ENCODE data around the gene GPR148. TPM values are rescaled to one million over a fixed set of nuclear protein-coding genes. Genes with fewer than 3 reads are reported as not detected.

GPR148 gene
- total RNA-seq, 1 experiment from 2014 or later, result not detected

DNA sequence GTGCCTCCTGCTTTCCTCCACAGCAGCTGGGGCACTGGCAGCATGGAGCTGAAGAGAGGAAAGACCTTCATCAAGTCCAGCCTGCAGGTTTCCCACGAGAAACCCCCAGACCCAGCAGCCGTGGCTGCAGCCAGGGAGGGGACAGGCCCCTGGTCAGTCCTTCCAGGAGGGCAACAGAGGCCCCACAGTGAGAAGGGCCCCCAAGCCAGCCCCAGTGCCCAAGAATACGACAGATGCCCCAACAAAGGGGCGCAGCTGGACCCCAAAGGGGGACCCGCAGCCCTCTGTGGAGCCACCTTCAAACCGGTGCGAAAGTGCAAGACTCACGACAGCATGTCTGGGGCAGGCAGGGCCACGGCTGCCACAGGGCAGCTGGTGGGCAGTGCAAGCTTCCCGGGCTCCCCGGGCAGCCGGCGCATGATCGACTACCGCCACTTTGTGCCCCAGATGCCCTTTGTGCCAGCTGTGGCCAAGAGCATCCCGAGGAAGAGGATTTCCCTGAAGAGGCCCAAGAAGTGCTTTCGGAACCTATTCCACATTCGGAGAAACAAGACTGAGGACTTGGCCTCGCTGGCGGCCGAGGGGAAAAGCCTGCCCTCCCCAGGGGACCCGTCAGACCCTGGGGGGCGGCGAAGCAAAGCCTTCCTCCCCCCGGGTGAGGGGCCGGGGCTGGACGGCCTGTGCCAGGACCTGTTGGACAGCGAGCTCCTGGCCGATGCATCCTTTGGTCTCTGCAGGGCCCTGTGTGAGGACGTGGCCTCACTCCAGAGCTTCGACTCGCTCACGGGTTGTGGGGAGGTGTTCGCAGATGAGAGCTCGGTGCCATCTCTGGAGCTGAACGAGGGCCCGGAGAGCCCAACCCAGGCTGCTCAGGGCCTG lies 33.4 kb downstream of the GPR148 start:
- no peak overlapping the region for H3K27ac Mint-ChIP-seq (ENCODE audit: unreplicated experiment)
- H3K4me3 ChIP-seq (ENCODE audit: low read depth, low read length), result no peak overlapping the region
- no peaks in the 10 kb centered on the region for H3K36me3 ChIP-seq (ENCODE audit: control insufficient read depth, insufficient read depth, low read length)
- peaks cover 14% of the 10 kb centered on the region for H3K27me3 Mint-ChIP-seq (ENCODE audit: insufficient read depth, unreplicated experiment)
- no peak for DNase-seq
- TF ChIP-seq, protein P1, sequence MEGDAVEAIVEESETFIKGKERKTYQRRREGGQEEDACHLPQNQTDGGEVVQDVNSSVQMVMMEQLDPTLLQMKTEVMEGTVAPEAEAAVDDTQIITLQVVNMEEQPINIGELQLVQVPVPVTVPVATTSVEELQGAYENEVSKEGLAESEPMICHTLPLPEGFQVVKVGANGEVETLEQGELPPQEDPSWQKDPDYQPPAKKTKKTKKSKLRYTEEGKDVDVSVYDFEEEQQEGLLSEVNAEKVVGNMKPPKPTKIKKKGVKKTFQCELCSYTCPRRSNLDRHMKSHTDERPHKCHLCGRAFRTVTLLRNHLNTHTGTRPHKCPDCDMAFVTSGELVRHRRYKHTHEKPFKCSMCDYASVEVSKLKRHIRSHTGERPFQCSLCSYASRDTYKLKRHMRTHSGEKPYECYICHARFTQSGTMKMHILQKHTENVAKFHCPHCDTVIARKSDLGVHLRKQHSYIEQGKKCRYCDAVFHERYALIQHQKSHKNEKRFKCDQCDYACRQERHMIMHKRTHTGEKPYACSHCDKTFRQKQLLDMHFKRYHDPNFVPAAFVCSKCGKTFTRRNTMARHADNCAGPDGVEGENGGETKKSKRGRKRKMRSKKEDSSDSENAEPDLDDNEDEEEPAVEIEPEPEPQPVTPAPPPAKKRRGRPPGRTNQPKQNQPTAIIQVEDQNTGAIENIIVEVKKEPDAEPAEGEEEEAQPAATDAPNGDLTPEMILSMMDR (IDR thresholded peaks at IDR 0.05; ENCODE audit: insufficient read depth in 1 of 2, low read depth in 1 of 2, low read length in 1 of 2, severe bottlenecking in 1 of 2, unreplicated experiment in 1 of 2), result no peak
- no peaks in the 10 kb centered on the region for H3K36me3 Mint-ChIP-seq (ENCODE audit: insufficient read depth, unreplicated experiment)
- H3K4me3 Mint-ChIP-seq (ENCODE audit: unreplicated experiment), result no peak overlapping the region
- no TSS peak for BruUV-seq (replicated peaks)
- no peaks in the 10 kb centered on the region for H3K4me1 ChIP-seq
- POLR2A ChIA-PET, result no interaction called here
- no peaks in the 10 kb centered on the region for H3K9me3 ChIP-seq
- CTCF ChIA-PET, result interaction anchor here (0.5 kb wide), 1 partner anchor 9 kb away, joined by 5 read pairs; no protein-coding TSS in a partner anchor
- intact Hi-C loops (cut with micrococcal nuclease; ENCODE audit: unreplicated experiment), result no loop called here
- no peaks in the 10 kb centered on the region for H3K27me3 ChIP-seq (replicated peaks; ENCODE audit: control insufficient read depth, insufficient read depth, low read length)
- H3K4me1 Mint-ChIP-seq (ENCODE audit: low read depth, unreplicated experiment), result no peaks in the 10 kb centered on the region
- H3K9me3 Mint-ChIP-seq (ENCODE audit: unreplicated experiment), result no peaks in the 10 kb centered on the region

DNA sequence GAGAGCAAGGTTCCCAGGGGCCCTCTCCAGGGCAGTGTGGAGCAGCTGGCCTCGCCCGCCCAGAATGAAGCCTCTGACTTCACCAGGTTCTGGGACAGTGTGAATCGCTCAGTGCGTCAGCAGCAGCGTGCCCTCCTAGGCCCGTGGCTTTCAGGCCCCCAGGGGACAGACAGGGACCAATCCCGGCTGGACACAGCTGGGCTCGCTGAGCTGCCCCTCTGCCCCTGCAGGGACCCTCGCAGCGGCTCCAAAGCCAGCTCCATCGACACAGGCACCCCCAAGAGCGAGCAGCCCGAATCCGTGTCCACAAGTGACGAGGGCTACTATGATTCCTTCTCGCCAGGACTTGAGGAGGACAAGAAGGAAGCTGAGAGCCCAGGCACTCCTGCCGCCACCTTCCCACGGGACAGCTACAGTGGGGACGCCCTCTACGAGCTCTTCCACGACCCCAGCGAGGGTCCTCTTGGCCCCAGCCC lies 34.1 kb downstream of the GPR148 start:
- no peak overlapping the region for H3K4me3 ChIP-seq (ENCODE audit: low read depth, low read length)
- peaks cover 10% of the 10 kb centered on the region for H3K27me3 Mint-ChIP-seq (ENCODE audit: insufficient read depth, unreplicated experiment)
- intact Hi-C loops (cut with micrococcal nuclease; ENCODE audit: unreplicated experiment), result no loop called here
- H3K36me3 ChIP-seq (ENCODE audit: control insufficient read depth, insufficient read depth, low read length), result no peaks in the 10 kb centered on the region
- no peak overlapping the region for H3K4me3 Mint-ChIP-seq (ENCODE audit: unreplicated experiment)
- H3K27me3 ChIP-seq (replicated peaks; ENCODE audit: control insufficient read depth, insufficient read depth, low read length), result no peaks in the 10 kb centered on the region
- DNase-seq, result no peak
- no peaks in the 10 kb centered on the region for H3K9me3 Mint-ChIP-seq (ENCODE audit: unreplicated experiment)
- no peaks in the 10 kb centered on the region for H3K36me3 Mint-ChIP-seq (ENCODE audit: insufficient read depth, unreplicated experiment)
- H3K9me3 ChIP-seq, result no peaks in the 10 kb centered on the region
- no peak overlapping the region for H3K27ac Mint-ChIP-seq (ENCODE audit: unreplicated experiment)
- H3K4me1 ChIP-seq, result no peaks in the 10 kb centered on the region
- BruUV-seq (replicated peaks), result no TSS peak
- ChIA-PET POLR2A (no interaction called here), CTCF (interaction anchor here (0.5 kb wide), 1 partner anchor 9 kb away, joined by 5 read pairs; no protein-coding TSS in a partner anchor)
- no peaks in the 10 kb centered on the region for H3K4me1 Mint-ChIP-seq (ENCODE audit: low read depth, unreplicated experiment)
- TF ChIP-seq, protein P1 (IDR thresholded peaks at IDR 0.05; ENCODE audit: insufficient read depth in 1 of 2, low read depth in 1 of 2, low read length in 1 of 2, severe bottlenecking in 1 of 2, unreplicated experiment in 1 of 2), result no peak

DNA sequence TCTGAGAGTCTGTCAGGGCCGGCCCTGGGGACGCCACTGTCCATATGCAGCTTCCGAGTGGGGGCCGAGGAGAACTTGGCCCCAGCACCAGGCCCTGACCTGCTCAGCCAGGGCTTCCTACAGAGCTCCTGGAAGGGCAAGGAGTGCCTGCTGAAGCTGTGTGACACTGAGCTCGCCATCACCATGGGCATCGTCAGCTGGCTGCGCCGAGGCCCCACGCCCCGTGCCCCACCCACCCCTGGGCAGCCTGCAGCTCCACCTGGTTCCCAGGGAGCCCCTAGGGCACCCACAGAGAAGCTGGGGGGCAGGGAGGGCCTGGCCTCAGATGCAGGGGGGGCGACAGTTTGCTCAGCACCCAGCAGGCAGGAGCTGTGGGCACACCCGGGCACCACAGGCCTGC lies 34.5 kb downstream of the GPR148 start:
- no TSS peak for BruUV-seq (replicated peaks)
- Mint-ChIP-seq H3K36me3 (ENCODE audit: insufficient read depth, unreplicated experiment) (no peaks in the 10 kb centered on the region), H3K9me3 (ENCODE audit: unreplicated experiment) (no peaks in the 10 kb centered on the region), H3K4me3 (ENCODE audit: unreplicated experiment) (no peak overlapping the region), H3K4me1 (ENCODE audit: low read depth, unreplicated experiment) (no peaks in the 10 kb centered on the region), H3K27me3 (ENCODE audit: insufficient read depth, unreplicated experiment) (peaks cover 7% of the 10 kb centered on the region), H3K27ac (ENCODE audit: unreplicated experiment) (no peak overlapping the region)
- Histone ChIP-seq H3K9me3 (no peaks in the 10 kb centered on the region), H3K4me3 (ENCODE audit: low read depth, low read length) (no peak overlapping the region), H3K36me3 (ENCODE audit: control insufficient read depth, insufficient read depth, low read length) (no peaks in the 10 kb centered on the region), H3K27me3 (replicated peaks; ENCODE audit: control insufficient read depth, insufficient read depth, low read length) (no peaks in the 10 kb centered on the region), H3K4me1 (no peaks in the 10 kb centered on the region)
- CTCF ChIA-PET, result no interaction called here
- no peak for DNase-seq
- intact Hi-C loops (cut with micrococcal nuclease; ENCODE audit: unreplicated experiment), result no loop called here
- POLR2A ChIA-PET, result no interaction called here
- TF ChIP-seq, protein P1 (IDR thresholded peaks at IDR 0.05; ENCODE audit: insufficient read depth in 1 of 2, low read depth in 1 of 2, low read length in 1 of 2, severe bottlenecking in 1 of 2, unreplicated experiment in 1 of 2), result no peak
